Coronary artery (tissue), 2 donors: Measurements from ENCODE around the gene ZNF69.
A peak's percentile ranks its signal among the peaks of the same experiment; 100 is the strongest.
"Not testable (repeated sequence)": the region's sequence is repeated elsewhere in the genome, so short reads cannot be mapped to it uniquely, and the experiment has no call there.

Experiments used
- DNase-seq: peaks from one replicate; pipeline ENCODE4 v3.0.0-alpha.2; 2017; ENCODE audit warnings: low spot score
- H3K27ac ChIP-seq, 2 donors: fragments of 200-600 bp; sonication (generic); one replicate each; pipeline ENCODE4 v1.5.1; 2016 to 2019
- H3K4me3 ChIP-seq: fragments of 200-600 bp; sonication (generic); 2 replicates; pipeline ENCODE4 v1.5.1; 2016; ENCODE audit warnings: mild to moderate bottlenecking, moderate library complexity
- TF ChIP-seq, protein P1 (sequence below): fragments of 200-600 bp; sonication (generic); IDR thresholded peaks from one replicate; pipeline ENCODE4 v1.5.1; 2019; ENCODE audit warnings: antibody characterized with exemption

ZNF69 gene

DNA sequence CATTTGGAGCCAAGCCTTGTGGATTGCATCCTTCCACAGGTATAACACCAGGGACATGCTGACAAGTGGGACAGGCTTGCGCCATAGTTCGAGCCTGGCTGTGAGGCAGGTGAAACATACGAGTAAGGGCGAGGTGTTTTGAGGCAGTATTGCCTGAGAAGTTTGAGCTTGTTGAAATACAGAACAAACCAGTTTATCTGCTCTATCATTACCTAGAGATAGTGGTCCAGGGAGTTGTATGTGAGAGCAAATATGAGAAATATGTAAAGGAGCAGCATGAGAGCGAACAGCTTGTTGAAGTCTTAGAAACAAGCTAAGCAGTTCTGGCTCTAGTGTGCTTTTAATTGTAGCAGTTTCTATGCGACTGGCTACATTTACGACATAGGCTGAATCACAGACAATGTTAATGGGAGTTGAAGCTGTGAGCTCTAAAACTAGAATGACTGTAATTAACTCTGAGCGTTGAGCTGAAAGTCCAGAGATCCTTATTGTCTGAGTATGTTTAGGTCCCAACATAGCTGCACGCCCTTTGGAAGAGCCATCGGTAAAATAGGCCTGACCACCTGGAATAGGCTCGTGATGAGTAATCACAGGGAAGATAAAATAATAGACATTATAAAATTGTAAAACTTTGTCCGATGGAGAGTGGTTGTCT lies 30.9 kb upstream of the ZNF69 start:
- H3K27ac ChIP-seq: no peak overlapping the region
- H3K4me3 ChIP-seq: no peak overlapping the region
- no peak for DNase-seq
- TF ChIP-seq, protein P1, sequence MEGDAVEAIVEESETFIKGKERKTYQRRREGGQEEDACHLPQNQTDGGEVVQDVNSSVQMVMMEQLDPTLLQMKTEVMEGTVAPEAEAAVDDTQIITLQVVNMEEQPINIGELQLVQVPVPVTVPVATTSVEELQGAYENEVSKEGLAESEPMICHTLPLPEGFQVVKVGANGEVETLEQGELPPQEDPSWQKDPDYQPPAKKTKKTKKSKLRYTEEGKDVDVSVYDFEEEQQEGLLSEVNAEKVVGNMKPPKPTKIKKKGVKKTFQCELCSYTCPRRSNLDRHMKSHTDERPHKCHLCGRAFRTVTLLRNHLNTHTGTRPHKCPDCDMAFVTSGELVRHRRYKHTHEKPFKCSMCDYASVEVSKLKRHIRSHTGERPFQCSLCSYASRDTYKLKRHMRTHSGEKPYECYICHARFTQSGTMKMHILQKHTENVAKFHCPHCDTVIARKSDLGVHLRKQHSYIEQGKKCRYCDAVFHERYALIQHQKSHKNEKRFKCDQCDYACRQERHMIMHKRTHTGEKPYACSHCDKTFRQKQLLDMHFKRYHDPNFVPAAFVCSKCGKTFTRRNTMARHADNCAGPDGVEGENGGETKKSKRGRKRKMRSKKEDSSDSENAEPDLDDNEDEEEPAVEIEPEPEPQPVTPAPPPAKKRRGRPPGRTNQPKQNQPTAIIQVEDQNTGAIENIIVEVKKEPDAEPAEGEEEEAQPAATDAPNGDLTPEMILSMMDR: no peak

DNA sequence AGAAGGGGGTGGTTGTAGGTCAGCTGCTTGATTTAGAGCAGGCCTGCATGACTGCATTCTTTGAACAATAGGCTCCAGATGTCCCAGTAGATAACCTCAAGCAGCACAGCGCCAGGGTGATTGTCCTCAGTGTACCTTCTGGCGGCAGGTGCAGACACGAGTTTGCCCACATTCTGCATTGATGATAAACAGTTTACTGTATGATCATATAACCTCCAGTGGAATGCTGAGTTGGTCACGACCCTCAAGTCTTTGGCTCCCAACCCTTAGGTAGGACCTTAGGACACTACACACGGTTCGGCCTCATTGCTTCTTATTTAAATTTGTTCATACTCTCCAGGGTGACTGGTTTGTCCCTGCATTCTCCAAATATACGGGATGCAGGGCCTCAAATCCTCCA lies 26.9 kb upstream of the ZNF69 start:
- Histone ChIP-seq H3K4me3 (no peak overlapping the region), H3K27ac (no peak overlapping the region)
- no peak for DNase-seq
- TF ChIP-seq, protein P1: no peak

DNA sequence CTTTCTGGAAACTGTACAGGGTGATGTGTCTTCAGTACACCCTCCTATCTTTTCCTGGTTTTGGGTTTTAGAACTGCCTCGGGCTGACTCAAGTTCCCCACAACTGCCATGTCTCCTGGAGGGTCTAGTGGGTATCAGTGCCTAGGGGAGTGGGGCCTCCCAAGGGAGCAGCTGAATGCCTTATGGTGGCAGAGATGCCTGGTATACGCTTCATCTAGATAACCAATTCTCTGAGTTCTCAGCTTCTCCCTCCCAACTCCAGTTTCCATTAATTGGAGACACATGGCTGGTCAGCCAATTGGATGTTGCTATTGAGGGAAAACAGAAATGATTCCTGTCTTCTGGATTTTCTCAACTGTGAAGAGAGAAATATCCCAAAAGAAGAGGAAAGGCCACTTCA lies 26.3 kb upstream of the ZNF69 start:
- no peak overlapping the region for H3K4me3 ChIP-seq
- no peak overlapping the region for H3K27ac ChIP-seq
- no peak for DNase-seq
- TF ChIP-seq, protein P1: no peak

GRCh38 chr19:11867766-11868165 lies 19.8 kb upstream of the ZNF69 start:
- H3K4me3 ChIP-seq: peak overlapping the region; percentile 24
- DNase-seq, H3K27ac ChIP-seq: not testable (repeated sequence)

DNA sequence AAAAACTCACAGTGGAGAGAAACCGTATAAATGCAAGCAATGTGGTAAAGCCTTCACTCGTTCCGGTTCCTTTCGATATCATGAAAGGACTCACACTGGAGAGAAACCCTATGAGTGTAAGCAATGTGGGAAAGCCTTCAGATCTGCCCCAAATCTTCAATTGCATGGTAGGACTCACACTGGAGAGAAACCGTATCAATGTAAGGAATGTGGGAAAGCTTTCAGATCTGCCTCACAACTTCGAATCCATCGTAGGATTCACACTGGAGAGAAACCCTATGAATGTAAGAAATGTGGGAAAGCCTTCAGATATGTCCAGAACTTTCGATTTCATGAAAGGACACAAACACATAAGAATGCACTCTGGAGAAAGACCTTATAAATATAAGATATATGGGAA lies 19.4 kb upstream of the ZNF69 start:
- H3K4me3 ChIP-seq: peak overlapping the region; percentile 24
- TF ChIP-seq, protein P1: no peak
- DNase-seq: no peak
- no peak overlapping the region for H3K27ac ChIP-seq

DNA sequence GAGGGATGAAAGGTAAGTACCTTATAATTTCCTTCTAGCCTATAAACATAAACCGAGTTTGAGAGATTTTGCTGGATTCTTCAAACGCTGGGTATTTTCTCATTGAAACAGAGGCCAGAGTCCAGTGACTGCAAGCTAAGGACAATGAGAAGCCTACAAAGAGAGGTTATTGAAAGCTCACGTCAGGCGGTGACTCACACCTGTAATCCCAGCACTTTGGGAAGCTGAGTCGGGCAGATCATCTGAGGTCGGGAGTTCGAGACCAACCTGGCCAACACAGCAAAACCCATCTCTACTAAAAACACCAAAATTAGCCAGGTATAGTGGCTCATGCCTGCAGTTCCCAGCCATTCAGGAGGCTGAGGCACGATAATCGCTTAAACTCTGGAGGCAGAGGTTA lies 15.0 kb upstream of the ZNF69 start:
- no peak for DNase-seq
- TF ChIP-seq, protein P1: no peak
- no peak overlapping the region for H3K27ac ChIP-seq
- H3K4me3 ChIP-seq: no peak overlapping the region

GRCh38 chr19:11873762-11874161 lies 13.8 kb upstream of the ZNF69 start:
- TF ChIP-seq, protein P1: no peak

DNA sequence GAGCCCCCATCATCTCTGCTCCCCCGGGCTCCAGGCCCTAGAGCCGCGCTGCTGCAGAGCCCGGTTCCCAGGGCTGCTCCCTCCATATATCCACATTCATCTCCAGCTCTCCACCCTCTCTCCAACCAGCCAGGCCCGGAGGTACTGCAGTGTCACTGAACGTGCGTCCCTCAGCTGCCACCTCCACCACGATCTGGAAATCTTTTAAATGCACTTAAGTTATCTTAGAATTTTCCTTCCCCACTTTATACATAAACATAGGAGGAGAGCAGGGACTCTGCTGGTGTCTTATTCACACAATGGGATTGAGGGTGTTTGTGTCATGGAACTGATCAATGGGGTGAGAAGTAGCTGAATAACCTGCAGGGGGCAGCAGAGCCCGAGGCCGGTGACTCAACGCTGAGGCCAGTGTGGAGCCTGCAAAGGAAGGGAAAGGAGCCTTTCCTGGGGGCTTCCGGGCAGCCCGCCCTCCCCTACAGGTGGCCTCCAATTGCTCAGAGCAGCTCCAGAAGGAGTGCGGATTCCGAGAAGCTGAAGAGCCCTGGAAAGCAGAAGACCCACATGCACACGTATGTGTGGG lies 7.8 kb upstream of the ZNF69 start:
- DNase-seq: not testable (repeated sequence)

More at GRCh38 chr19:11873762-11874161, 13.8 kb upstream of the ZNF69 start:
- DNase-seq: no peak
- no peak overlapping the region for H3K4me3 ChIP-seq
- H3K27ac ChIP-seq: no peak overlapping the region

More for the DNA sequence above, 7.8 kb upstream of the ZNF69 start:
- not testable (repeated sequence) for H3K4me3 ChIP-seq, H3K27ac ChIP-seq
